HG02678 (cell line): ENCODE results near the gene PRR7.

ENCODE experiments used
- ATAC-seq: cut with Tn5 transposase; IDR thresholded peaks from one replicate; pipeline ENCODE4 v1.9.1; 2021; ENCODE audit warnings: mild to moderate bottlenecking, moderate library complexity; ENCODE audit not compliant: unreplicated experiment

Gene PRR7

DNA sequence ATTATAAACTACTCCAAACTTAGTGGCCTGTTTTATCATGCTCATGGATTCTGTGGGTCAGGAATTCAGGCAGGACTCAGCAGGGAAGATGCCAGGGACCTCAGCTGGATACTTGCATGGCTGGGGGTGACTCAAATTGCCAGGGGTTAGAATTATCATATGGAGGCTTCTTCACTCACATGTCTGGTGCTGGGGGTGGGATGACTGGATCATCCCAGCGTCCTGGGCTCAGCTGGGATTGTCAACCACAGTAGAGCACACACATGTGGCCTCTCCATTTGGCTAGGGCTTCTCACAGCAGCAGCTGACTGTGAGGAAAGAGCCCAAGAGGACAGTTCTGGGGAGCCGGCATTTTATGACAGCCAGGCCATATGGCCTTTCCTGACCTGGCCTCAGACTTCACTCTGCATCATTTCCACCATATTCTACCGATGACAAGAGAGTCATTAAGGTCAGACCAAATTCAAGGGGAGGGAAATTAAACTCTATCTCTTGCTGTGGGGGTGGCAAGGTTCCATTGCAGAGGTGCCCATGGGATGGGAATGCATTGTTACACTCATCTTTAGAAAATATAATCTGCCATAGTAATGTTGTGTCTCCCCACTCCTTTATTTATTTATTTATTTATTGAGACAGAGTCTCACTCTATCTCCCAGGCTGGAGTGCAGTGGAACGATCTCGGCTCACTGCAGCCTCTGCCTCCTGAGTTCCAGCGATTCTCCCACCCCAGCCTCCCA, 25.4 kb upstream of the PRR7 start:
- ATAC-seq: no peak

- no peak for ATAC-seq
These were observed 22.9 kb upstream of the PRR7 start for GRCh38 chr5:177423671-177424070.

DNA sequence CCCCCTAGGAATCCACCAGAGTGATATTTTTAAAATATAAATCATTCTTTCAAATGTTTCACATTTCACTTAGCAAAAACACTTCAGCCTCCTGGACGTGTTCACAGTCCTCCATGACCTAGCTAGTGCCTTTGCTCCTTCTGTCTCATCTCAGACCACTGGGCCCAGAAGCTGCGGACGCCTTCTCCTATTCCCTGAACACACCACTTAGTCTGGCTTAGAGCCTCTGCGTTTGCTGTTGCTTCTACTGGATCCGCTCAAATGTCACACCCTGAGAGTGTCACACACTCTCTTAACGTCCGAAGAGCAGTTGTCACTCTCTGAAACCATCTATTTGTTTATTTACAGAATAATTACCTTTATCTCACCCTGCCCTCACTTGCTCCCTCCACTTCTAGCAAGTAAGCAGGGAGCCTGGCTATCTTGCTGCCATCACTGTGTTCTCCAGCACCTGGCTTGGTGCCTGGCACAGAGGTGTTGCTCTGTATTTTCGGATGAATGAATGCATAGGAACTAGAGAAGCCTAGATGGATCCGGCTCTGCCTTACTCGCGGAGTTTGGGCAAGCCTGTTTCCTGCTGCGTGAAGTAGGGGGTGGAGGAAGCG, 21.3 kb upstream of the PRR7 start:
- ATAC-seq: no peak

GRCh38 chr5:177425801-177426565, 20.6 kb upstream of the PRR7 start:
- ATAC-seq: peak; percentile 80

GRCh38 chr5:177426566-177427210, 19.9 kb upstream of the PRR7 start, which contains the start of gene GRK6:
TSS of gene GRK6 (plus strand) at chr5:177426676. CDS start at chr5:177426846, 170 bp downstream.
- ATAC-seq: peak; percentile 3

DNA sequence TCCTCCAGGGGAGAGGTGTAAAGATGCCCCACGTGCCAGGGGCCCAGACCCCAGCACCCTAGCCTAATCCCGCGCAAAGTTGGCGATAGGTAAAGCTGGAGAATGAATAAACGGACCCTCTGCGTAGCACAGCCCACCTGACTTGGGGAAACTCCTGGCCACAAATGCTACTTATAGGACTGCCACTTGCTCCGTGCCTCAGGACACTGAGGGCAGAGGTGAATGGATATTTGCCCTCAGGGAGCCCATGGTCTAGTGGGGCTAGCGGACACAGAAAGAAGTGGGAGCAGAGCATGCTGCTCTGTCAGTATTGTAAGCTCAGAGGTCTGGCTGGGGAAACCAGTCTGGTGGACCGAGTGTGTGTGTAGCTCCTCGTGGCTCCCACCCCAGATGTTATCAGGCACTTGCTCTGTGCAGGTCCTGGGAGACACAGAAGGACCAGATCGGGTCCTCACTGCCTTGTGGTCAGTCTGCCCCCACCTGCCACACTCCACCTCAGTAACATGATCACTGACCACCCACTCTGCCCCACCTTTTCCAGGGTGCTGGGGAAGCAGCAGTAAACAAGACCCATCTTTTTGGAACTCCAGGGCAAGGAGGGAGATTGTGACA, 19.3 kb upstream of the PRR7 start:
- ATAC-seq: no peak

DNA sequence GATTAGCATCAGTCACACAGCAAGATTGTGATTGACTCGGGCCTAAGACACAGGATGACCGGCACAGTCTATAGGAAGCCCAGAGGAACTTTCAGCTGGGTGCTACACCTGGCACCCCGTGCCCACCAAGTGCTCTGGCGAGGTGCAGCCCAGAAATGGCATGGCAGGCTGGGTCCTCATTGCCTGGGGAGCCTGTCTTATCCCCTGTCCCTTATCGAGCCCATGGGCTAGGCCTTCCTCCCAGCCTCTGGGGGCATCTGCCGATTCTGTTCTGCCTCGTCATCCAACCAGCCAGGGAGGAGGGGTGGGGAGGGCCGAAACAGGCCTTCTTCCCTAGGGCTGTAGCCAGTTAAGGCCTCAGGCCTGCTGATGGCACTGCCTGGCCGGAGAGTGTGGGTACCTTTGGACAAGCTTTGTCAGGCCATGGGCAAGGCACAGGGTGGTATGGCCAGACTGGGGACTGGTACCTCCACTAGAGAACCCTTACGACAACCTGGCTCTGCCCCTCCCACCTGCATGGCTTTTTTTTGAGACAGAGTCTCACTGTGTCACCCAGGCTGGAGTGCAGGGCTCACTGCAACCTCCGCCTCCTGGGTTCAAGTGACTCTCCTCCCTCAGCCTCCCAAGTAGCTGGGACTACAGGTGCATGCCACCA, 18.6 kb upstream of the PRR7 start:
- no peak for ATAC-seq

DNA sequence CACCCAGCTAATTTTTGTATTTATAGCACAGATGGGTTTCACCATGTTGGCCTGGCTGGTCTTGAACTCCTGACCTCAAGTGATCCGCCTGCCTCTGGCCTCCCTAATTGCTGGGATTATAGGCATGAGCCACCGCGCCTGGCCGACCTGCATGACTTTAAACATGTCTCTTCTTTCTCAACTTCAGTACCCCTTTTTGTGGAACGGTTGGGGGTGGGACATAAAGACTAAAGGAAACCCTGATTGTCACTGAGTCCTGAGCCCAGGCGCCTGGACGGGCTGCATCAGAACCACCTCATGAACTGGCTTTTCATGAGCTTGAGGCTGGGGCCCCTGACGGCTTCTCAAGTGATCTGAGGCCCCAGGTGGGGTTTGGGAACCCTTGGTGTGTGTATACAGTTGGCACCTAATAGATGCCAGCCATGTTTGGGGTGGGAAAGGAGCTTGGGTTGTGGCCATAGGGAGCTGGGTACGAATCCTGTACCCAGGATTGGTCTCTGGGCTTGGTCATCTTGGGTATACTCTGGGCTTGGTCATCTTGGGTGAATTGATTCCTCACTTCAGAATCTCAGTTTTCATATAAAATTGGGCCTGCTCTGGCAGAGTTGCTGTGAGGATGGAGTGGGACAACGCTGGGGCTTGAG, 17.9 kb upstream of the PRR7 start:
- ATAC-seq: no peak

DNA sequence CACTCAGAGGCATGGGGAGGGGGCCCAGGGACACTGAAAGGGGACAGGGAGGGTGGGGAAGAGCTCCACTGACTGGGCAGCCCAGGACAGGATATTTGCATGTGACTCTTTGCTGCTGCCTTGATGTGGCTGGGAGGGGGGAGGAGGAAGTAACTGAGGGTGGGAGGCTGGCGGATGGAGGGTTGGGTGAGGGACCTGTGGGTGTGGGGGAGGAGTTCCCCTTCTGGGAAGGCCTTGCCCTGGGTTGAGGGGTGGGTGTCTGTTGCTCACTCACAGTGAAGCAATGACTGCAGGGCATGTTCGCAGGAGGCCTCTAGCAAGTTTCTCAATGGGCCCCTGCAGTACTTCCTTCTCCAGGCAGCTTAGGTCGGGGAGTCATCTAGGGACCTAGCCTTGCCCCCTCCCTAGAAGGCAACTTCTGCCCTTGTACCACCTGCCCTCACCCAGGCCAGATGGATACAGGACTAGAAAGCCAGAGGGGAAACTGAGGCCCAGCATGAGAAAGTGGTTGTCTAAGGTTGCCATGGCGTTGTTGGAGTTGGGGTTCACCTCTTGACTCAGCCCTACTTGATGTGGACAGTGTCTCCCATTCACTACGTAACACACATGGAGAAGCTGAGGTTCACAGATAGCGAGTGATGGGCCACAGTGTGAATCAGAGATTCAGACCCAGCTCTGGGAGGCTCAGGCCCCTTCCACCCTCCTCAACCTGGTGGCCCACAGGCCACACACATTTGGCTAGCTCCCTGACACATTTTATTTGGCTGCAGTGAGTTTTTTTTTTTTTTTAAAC, 17.2 kb upstream of the PRR7 start:
- ATAC-seq: no peak

- no peak for ATAC-seq
These were observed 16.3 kb upstream of the PRR7 start for GRCh38 chr5:177430140-177430951.

GRCh38 chr5:177430972-177431316, 15.7 kb upstream of the PRR7 start:
- no peak for ATAC-seq

- ATAC-seq: peak; percentile 45
These were observed 15.1 kb upstream of the PRR7 start for GRCh38 chr5:177431317-177432142.

GRCh38 chr5:177432143-177432838, 14.3 kb upstream of the PRR7 start:
- no peak for ATAC-seq

- no peak for ATAC-seq
These were observed 13.6 kb upstream of the PRR7 start for GRCh38 chr5:177432839-177433657.

- no peak for ATAC-seq
These were observed 12.9 kb upstream of the PRR7 start for GRCh38 chr5:177433658-177434217.

DNA sequence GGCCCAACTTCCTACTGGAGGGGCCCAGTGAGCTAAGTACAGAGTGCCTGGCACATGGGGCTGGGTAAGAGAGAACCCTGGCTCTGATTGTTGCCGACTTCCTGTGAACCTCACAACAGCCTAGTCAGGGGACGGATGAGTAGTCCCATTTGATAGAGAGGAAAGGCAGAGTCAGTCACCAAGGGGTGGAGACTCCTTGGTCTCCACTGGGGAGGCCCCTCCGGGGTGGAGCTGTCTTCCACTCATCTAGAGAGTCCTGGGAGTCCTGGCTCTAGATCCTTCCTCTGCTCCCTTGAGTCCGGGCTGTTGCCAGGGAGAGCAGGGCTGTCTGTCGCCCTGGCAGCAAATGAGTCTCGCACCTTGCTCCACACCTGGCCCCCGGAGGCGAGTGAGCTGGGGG, 12.2 kb upstream of the PRR7 start:
- no peak for ATAC-seq
